H1 (cell line): ENCODE results near the gene CAPZA3. TPM values are rescaled to one million over a fixed set of nuclear protein-coding genes. Genes with fewer than 3 reads are reported as not detected.

Experiments
- CTCF ChIA-PET: fragments of 300-600 bp; sonication (Branson Sonifier 250); formaldehyde crosslinking; loops from one replicate; lab custom pipeline; 2021; ENCODE audit not compliant: partially characterized antibody; lab: Charles Lee
- POLR2A ChIA-PET: fragments of 300-600 bp; sonication (Branson Sonifier 250); formaldehyde crosslinking; loops from one replicate; lab custom pipeline; 2021; ENCODE audit warnings: inconsistent platforms; ENCODE audit not compliant: partially characterized antibody; lab: Charles Lee
- DNase-seq, 2 experiments: peaks; one replicate each; pipeline versions ENCODE4 v3.0.0 to v3.0.0-alpha.2; 2010 to 2022; ENCODE audit warnings: low spot score in 2 of 2, low read depth in 1 of 2, mixed read lengths in 1 of 2
- FAIRE-seq: peaks from 2 replicates; lab custom pipeline; 2011; peaks lifted over from hg19 to GRCh38; lab: Jason Lieb, UNC
- H2AFZ ChIP-seq: 2 replicates; pipeline ENCODE4 v1.8.1; 2012; ENCODE audit warnings: low read length, inconsistent platforms
- H2AK5ac ChIP-seq: 2 replicates; pipeline ENCODE4 v1.6.1; 2013; ENCODE audit warnings: low read depth, low read length
- H2BK120ac ChIP-seq: replicated peaks from 2 replicates; pipeline ENCODE3; 2013; ENCODE audit warnings: low read depth, low read length, inconsistent platforms
- H2BK12ac ChIP-seq: 2 replicates; pipeline ENCODE4 v1.6.1; 2013; ENCODE audit warnings: low read depth, low read length
- H2BK15ac ChIP-seq: 2 replicates; pipeline ENCODE4 v1.6.1; 2013; ENCODE audit warnings: low read length
- H2BK20ac ChIP-seq: 2 replicates; pipeline ENCODE4 v1.6.1; 2013; ENCODE audit warnings: low read length
- H2BK5ac ChIP-seq: 2 replicates; pipeline ENCODE4 v1.6.1; 2013; ENCODE audit warnings: low read depth, low read length
- H3K14ac ChIP-seq: 2 replicates; pipeline ENCODE4 v1.6.1; 2013; ENCODE audit warnings: inconsistent platforms; ENCODE audit not compliant: insufficient read length
- H3K18ac ChIP-seq: 2 replicates; pipeline ENCODE4 v1.6.1; 2013; ENCODE audit warnings: low read length; ENCODE audit errors: extremely low read depth
- H3K23ac ChIP-seq: 2 replicates; pipeline ENCODE4 v1.6.1; 2013; ENCODE audit warnings: inconsistent platforms; ENCODE audit not compliant: insufficient read length
- H3K23me2 ChIP-seq: 2 replicates; pipeline ENCODE4 v1.6.1; 2013; ENCODE audit warnings: low read depth, low read length
- H3K27ac ChIP-seq: 2 replicates; pipeline ENCODE4 v1.6.1; 2011; ENCODE audit warnings: low read depth, low read length, inconsistent platforms
- H3K27me3 ChIP-seq, 4 experiments: replicated peaks in 1 of 4; 1 replicate in 1 of 4; 2 replicates in 3 of 4; pipeline versions ENCODE4 v1.6.1 to v1.8.1; 2011 to 2013; ENCODE audit warnings: low read length in 3 of 4, mild to moderate bottlenecking in 3 of 4, inconsistent platforms in 2 of 4, mixed read lengths in 2 of 4, moderate library complexity in 1 of 4; ENCODE audit not compliant: control insufficient read depth in 3 of 4, insufficient read depth in 3 of 4; ENCODE audit errors: extremely low read depth in 1 of 4
- H3K36me3 ChIP-seq, 4 experiments: 2 replicates each; pipeline versions ENCODE4 v1.6.1 to v1.8.1; 2011 to 2013; ENCODE audit warnings: mild to moderate bottlenecking in 4 of 4, low read length in 3 of 4, moderate library complexity in 2 of 4, control low read depth in 1 of 4, inconsistent platforms in 1 of 4; ENCODE audit not compliant: insufficient read depth in 4 of 4, control insufficient read depth in 2 of 4
- H3K4ac ChIP-seq: replicated peaks from 2 replicates; pipeline ENCODE3; 2013; ENCODE audit warnings: low read length, low read depth, mixed read lengths, inconsistent platforms; ENCODE audit not compliant: insufficient read length
- H3K4me1 ChIP-seq, 4 experiments: replicated peaks in 1 of 4; 1 replicate in 1 of 4; 2 replicates in 3 of 4; pipeline versions ENCODE4 v1.6.1 to v1.8.1; 2011 to 2013; ENCODE audit warnings: low read length in 3 of 4, inconsistent platforms in 2 of 4, mixed read lengths in 1 of 4; ENCODE audit not compliant: insufficient read depth in 4 of 4, control insufficient read depth in 3 of 4
- H3K4me2 ChIP-seq, 2 experiments: 2 replicates each; pipeline versions ENCODE4 v1.6.1 to v1.8.1; 2011 to 2013; ENCODE audit warnings: low read depth in 2 of 2, low read length in 2 of 2, control low read depth in 1 of 2, inconsistent platforms in 1 of 2, mild to moderate bottlenecking in 1 of 2; ENCODE audit not compliant: insufficient read depth in 1 of 2
- H3K4me3 ChIP-seq, 4 experiments: fragments of 200-600, 300-600 bp in 1 of 4; sonication (generic), shearing (Covaris generic), sonication (Bioruptor Twin) in 1 of 4; 2 replicates each; pipeline versions ENCODE4 v1.5.1 to v1.8.1; 2011 to 2016; ENCODE audit warnings: low read length in 4 of 4, low read depth in 3 of 4, control low read depth in 2 of 4, inconsistent platforms in 2 of 4, mild to moderate bottlenecking in 2 of 4, mixed read lengths in 1 of 4, moderate library complexity in 1 of 4; ENCODE audit not compliant: insufficient read depth in 2 of 4; ENCODE audit errors: extremely low read depth in 1 of 4
- H3K56ac ChIP-seq: replicated peaks from 2 replicates; pipeline ENCODE3; 2013; ENCODE audit warnings: low read depth, mild to moderate bottlenecking, mixed read lengths, low read length, inconsistent platforms; ENCODE audit not compliant: insufficient read length
- H3K79me1 ChIP-seq: 2 replicates; pipeline ENCODE4 v1.6.1; 2013; ENCODE audit warnings: low read depth, low read length, control low read depth
- H3K79me2 ChIP-seq, 2 experiments: 2 replicates each; pipeline versions ENCODE4 v1.6.1 to v1.8.1; 2012 to 2013; ENCODE audit warnings: low read length in 2 of 2, mild to moderate bottlenecking in 2 of 2, inconsistent platforms in 1 of 2; ENCODE audit not compliant: insufficient read depth in 2 of 2, control insufficient read depth in 1 of 2
- H3K9ac ChIP-seq, 4 experiments: replicated peaks in 1 of 4; 1 replicate in 1 of 4; 2 replicates in 3 of 4; pipeline versions ENCODE4 v1.6.1 to v1.8.1; 2011 to 2013; ENCODE audit warnings: low read depth in 3 of 4, low read length in 3 of 4, control low read depth in 2 of 4, mild to moderate bottlenecking in 2 of 4, moderate library complexity in 2 of 4, inconsistent platforms in 1 of 4; ENCODE audit errors: extremely low read depth in 1 of 4
- H3K9me3 ChIP-seq, 2 experiments: 2 replicates each; pipeline versions ENCODE4 v1.6.1 to v1.8.1; 2012 to 2013; ENCODE audit warnings: mild to moderate bottlenecking in 2 of 2, moderate library complexity in 2 of 2, control low read depth in 1 of 2, inconsistent platforms in 1 of 2, low read depth in 1 of 2, low read length in 1 of 2, mixed read lengths in 1 of 2; ENCODE audit not compliant: insufficient read depth in 2 of 2
- H4K20me1 ChIP-seq, 2 experiments: replicated peaks in 1 of 2; 2 replicates each; pipeline versions ENCODE3 to v1.8.1; 2011 to 2013; ENCODE audit warnings: inconsistent platforms in 2 of 2, low read length in 2 of 2, mild to moderate bottlenecking in 1 of 2; ENCODE audit not compliant: insufficient read depth in 2 of 2, control insufficient read depth in 1 of 2
- H4K5ac ChIP-seq: 2 replicates; pipeline ENCODE4 v1.6.1; 2013; ENCODE audit warnings: low read length, low read depth, mixed read lengths, inconsistent platforms; ENCODE audit not compliant: insufficient read length
- H4K8ac ChIP-seq: 2 replicates; pipeline ENCODE4 v1.8.0; 2013; ENCODE audit warnings: mild to moderate bottlenecking, moderate library complexity, low read length, inconsistent platforms; ENCODE audit not compliant: insufficient read depth; ENCODE audit errors: extremely low read depth
- H4K91ac ChIP-seq: replicated peaks from 2 replicates; pipeline ENCODE3; 2013; ENCODE audit warnings: low read length, mixed read lengths, inconsistent platforms; ENCODE audit not compliant: insufficient read length
- ATF2 ChIP-seq: IDR thresholded peaks from 2 replicates; pipeline ENCODE4 v1.6.1; 2012; ENCODE audit warnings: low read length, inconsistent platforms
- BCL11A ChIP-seq, 2 experiments: IDR thresholded peaks; one replicate each; pipeline ENCODE4 v1.6.1; 2011; ENCODE audit warnings: low read depth in 2 of 2, low read length in 2 of 2, mild to moderate bottlenecking in 2 of 2
- GABPA ChIP-seq: IDR thresholded peaks from 2 replicates; pipeline ENCODE4 v1.6.1; 2011; ENCODE audit warnings: mild to moderate bottlenecking, low read length, moderate library complexity, borderline replicate concordance; ENCODE audit not compliant: insufficient read depth
- NANOG ChIP-seq: IDR thresholded peaks from 2 replicates; pipeline ENCODE4 v1.6.1; 2011; ENCODE audit warnings: low read length, low read depth, mild to moderate bottlenecking, inconsistent platforms; ENCODE audit not compliant: insufficient read depth, poor library complexity, severe bottlenecking
- POLR2AphosphoS5 ChIP-seq: IDR thresholded peaks from 2 replicates; pipeline ENCODE4 v1.6.1; 2011; ENCODE audit warnings: low read depth, low read length
- RFX5 ChIP-seq: IDR thresholded peaks from 2 replicates; pipeline ENCODE4 v1.6.1; 2011; ENCODE audit warnings: low read depth, low read length, improper control_type of control experiment, borderline replicate concordance
- RNF2 ChIP-seq: fragments of 200-900, 300-1000 bp; sonication (generic); IDR thresholded peaks from 2 replicates; pipeline ENCODE4 v1.7.1; 2016; ENCODE audit warnings: borderline replicate concordance, low read depth, mild to moderate bottlenecking, antibody characterized with exemption, low read length; ENCODE audit not compliant: poor library complexity, severe bottlenecking; ENCODE audit errors: missing control alignments
- SIN3A ChIP-seq, 2 experiments: IDR thresholded peaks in 1 of 2; conservative IDR thresholded peaks in 1 of 2; 2 replicates each; pipeline ENCODE4 v1.6.1; 2011 to 2012; ENCODE audit warnings: low read length in 2 of 2, improper control_type of control experiment in 1 of 2, low read depth in 1 of 2, mild to moderate bottlenecking in 1 of 2
- SP2 ChIP-seq: IDR thresholded peaks from 2 replicates; pipeline ENCODE4 v1.6.1; 2012; ENCODE audit warnings: mild to moderate bottlenecking, low read length, inconsistent platforms
- TEAD4 ChIP-seq: IDR thresholded peaks from 2 replicates; pipeline ENCODE4 v1.6.1; 2012; ENCODE audit warnings: low read depth, low read length, inconsistent platforms, mixed read lengths
- whole genome bisulfite sequencing, 2 experiments: shearing (Covaris generic) in 1 of 2; methylation state at CpG; one replicate each; pipeline versions ENCODE4 v1.1.6 to v1.1.7; 2013 to 2015; ENCODE audit warnings: low lambda C conversion rate in 2 of 2, mixed read lengths in 2 of 2, inconsistent platforms in 1 of 2, low coverage in 1 of 2, missing lambda C conversion rate in 1 of 2; ENCODE audit not compliant: insufficient replicate concordance in 2 of 2, insufficient coverage in 1 of 2, insufficient read length in 1 of 2; ENCODE audit errors: extremely low coverage in 1 of 2, missing lambda C conversion rate in 1 of 2; 5-methylcytosine and 5-hydroxymethylcytosine counted together
- polyA plus RNA-seq, 7 experiments: library from polyadenylated mRNA; depleted of rRNA in 3 of 7; stranded (reverse) in 5 of 7; unstranded in 2 of 7; fragments of >200 nt in 5 of 7; fragments of 200-250 nt in 2 of 7; gene quantifications; 1 replicate in 5 of 7; 2 replicates in 1 of 7; 4 replicates in 1 of 7; pipeline versions ENCODE4 v1.2.1 to v1.2.3, GENCODE V29; 2011 to 2013; ENCODE audit warnings: missing spikeins in 2 of 7, mixed read lengths in 2 of 7
- total RNA-seq: library from RNA; stranded (reverse); fragmentation: NEBNext Ultra II Directional; extraction: Animal tissue kit (Norgen Biotek cat#: 25700); gene quantifications from 2 replicates; pipeline ENCODE4 v1.2.1, GENCODE V29; 2021

Gene CAPZA3
- total and polyA plus RNA-seq, 2 of the 8 experiments (the other 6 are each of a cell fraction or from before 2014, with no cell fraction given) = not detected

- no peak overlapping the region for H2AFZ ChIP-seq
These were observed 14.2 kb upstream of the CAPZA3 start for GRCh38 chr12:18723752-18724151.

More at GRCh38 chr12:18723752-18724151, 14.2 kb upstream of the CAPZA3 start:
- Histone ChIP-seq H3K79me2 (no peaks in the 10 kb centered on the region), H3K23ac (no peak overlapping the region), H4K20me1 (no peaks in the 10 kb centered on the region), H3K4ac (no peak overlapping the region), H3K79me1 (no peaks in the 10 kb centered on the region), H3K14ac (no peak overlapping the region), H2BK5ac (no peak overlapping the region), H3K4me1 (no peaks in the 10 kb centered on the region), H3K23me2 (no peaks in the 10 kb centered on the region), H3K27ac (no peak overlapping the region), H3K27me3 (no peaks in the 10 kb centered on the region), H3K9me3 (no peaks in the 10 kb centered on the region), H3K9ac (no peak overlapping the region), H3K18ac (no peak overlapping the region), H3K36me3 (no peaks in the 10 kb centered on the region), H3K4me2 (no peak overlapping the region), H4K5ac (no peak overlapping the region), H2BK20ac (no peak overlapping the region), H3K56ac (no peak overlapping the region), H2BK15ac (no peak overlapping the region), H4K91ac (no peak overlapping the region), H4K8ac (no peak overlapping the region), H2BK12ac (no peak overlapping the region), H2AK5ac (no peak overlapping the region), H3K4me3 (no peak overlapping the region), H2BK120ac (no peak overlapping the region)
- WGBS, 2 experiments = 100% methylated on average over 2 of the region's 2 CpGs; no CpG with 5 or more reads in 1 of the 2 experiments
- FAIRE-seq (no peak), DNase-seq (no peak)
- ChIA-PET POLR2A (no interaction called here), CTCF (interaction anchor here (2.4 kb wide), 1 partner anchor 11 kb away, joined by 9 read pairs; no protein-coding TSS in a partner anchor)
- TF ChIP-seq NANOG (no peak), BCL11A (IDR thresholded peaks at IDR 0.05; ENCODE audit: low read depth in 2 of 2, low read length in 2 of 2) (no peak), RNF2 (no peak), POLR2AphosphoS5 (no peak), RFX5 (no peak), SIN3A (conservative IDR thresholded peaks at IDR 0.05 in 1 of 2, IDR thresholded peaks at IDR 0.05 in 1 of 2; ENCODE audit: low read depth in 1 of 2, low read length in 2 of 2) (no peak), SP2 (no peak), TEAD4 (no peak), GABPA (no peak), ATF2 (no peak)
